Stimulated activated naive CD8-positive, alpha-beta T cell treated with anti-CD3 and anti-CD28 coated beads, Interleukin-15, Interleukin-2, amounts not matched to agents 100 U/mL and 50 U/mL, for 24 hours (primary cell): Measurements from ENCODE around the gene EYS.

ENCODE experiments used
- ATAC-seq: fragments of 150-1000 bp; cut with Tn5 transposase; one replicate; pipeline ENCODE4 v1.10.0; 2021
- DNase-seq: peaks from one replicate; pipeline ENCODE4 v3.0.0; 2021

The EYS gene

GRCh38 chr6:64831680-64832079 lies 875.3 kb downstream of the EYS start:
- DNase-seq = no peak

GRCh38 chr6:64817525-64817924 lies 889.5 kb downstream of the EYS start:
- DNase-seq (no peak), ATAC-seq (no peak)

More at GRCh38 chr6:64831680-64832079, 875.3 kb downstream of the EYS start:
- no peak for ATAC-seq

- DNase-seq = no peak
- no peak for ATAC-seq
Measured at GRCh38 chr6:64815718-64816117, 891.3 kb downstream of the EYS start.

GRCh38 chr6:64812138-64812537 lies 894.9 kb downstream of the EYS start:
- DNase-seq = no peak
- no peak for ATAC-seq

GRCh38 chr6:64811119-64811518 lies 895.9 kb downstream of the EYS start:
- DNase-seq (no peak), ATAC-seq (no peak)

- ATAC-seq (no peak), DNase-seq (no peak)
Measured at GRCh38 chr6:64807785-64808184, 899.2 kb downstream of the EYS start.

GRCh38 chr6:64803470-64804166 lies 903.4 kb downstream of the EYS start:
- ATAC-seq = no peak
- DNase-seq = no peak

- DNase-seq (no peak), ATAC-seq (no peak)
Measured at GRCh38 chr6:64792534-64792933, 914.5 kb downstream of the EYS start.

- no peak for DNase-seq
Measured at GRCh38 chr6:64789476-64789875, 917.5 kb downstream of the EYS start.

GRCh38 chr6:64786736-64787135 lies 920.3 kb downstream of the EYS start:
- ATAC-seq = no peak
- no peak for DNase-seq

More at GRCh38 chr6:64789476-64789875, 917.5 kb downstream of the EYS start:
- ATAC-seq = no peak

- ATAC-seq (no peak), DNase-seq (no peak)
Measured at GRCh38 chr6:64782877-64783276, 924.1 kb downstream of the EYS start.

- DNase-seq = no peak
- no peak for ATAC-seq
Measured at GRCh38 chr6:64777941-64778785, 928.9 kb downstream of the EYS start.

GRCh38 chr6:64776359-64776758 lies 930.7 kb downstream of the EYS start:
- ATAC-seq (no peak), DNase-seq (no peak)

- ATAC-seq (no peak), DNase-seq (no peak)
Measured at GRCh38 chr6:64774881-64775280, 932.1 kb downstream of the EYS start.

- DNase-seq (no peak), ATAC-seq (no peak)
Measured at GRCh38 chr6:64750910-64751309, 956.1 kb downstream of the EYS start.

- no peak for ATAC-seq
- DNase-seq = no peak
Measured at GRCh38 chr6:64737418-64737817, 969.6 kb downstream of the EYS start.

GRCh38 chr6:64736421-64736950 lies 970.5 kb downstream of the EYS start:
- DNase-seq = no peak
- no peak for ATAC-seq

- ATAC-seq = no peak
- DNase-seq = no peak
Measured at GRCh38 chr6:64733433-64733832, 973.6 kb downstream of the EYS start.

GRCh38 chr6:64732888-64733287 lies 974.1 kb downstream of the EYS start:
- no peak for ATAC-seq
- no peak for DNase-seq

GRCh38 chr6:64729522-64729921 lies 977.5 kb downstream of the EYS start:
- no peak for DNase-seq
- no peak for ATAC-seq

GRCh38 chr6:64727075-64727474 lies 980.0 kb downstream of the EYS start:
- no peak for ATAC-seq
- no peak for DNase-seq

GRCh38 chr6:64724091-64724490 lies 982.9 kb downstream of the EYS start:
- ATAC-seq = no peak
- DNase-seq = no peak

GRCh38 chr6:64723327-64724058 lies 983.5 kb downstream of the EYS start:
- no peak for ATAC-seq
- no peak for DNase-seq
